ENCODE results near the gene GSE1.

DNA sequence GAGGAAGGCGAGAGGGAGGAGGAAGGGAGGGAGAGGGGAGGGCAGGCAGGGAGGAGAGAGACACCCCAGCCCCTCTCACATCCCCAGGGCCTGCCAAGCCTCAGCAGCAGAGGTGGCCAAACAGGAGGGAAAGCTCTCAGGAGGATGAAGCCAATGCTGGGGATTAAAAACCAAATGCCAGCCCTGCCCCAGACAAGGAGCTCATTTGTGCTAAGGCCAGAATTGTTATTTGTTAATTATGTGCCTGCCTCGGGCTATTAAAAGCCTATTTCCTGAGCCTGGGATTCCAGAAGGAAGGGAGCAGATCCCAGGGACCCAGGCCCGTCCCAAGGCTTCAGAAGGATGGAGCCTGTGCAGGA lies 103.5 kb downstream of the GSE1 start:
- TF ChIP-seq REST (IDR thresholded peaks at IDR 0.05; ENCODE audit: insufficient read depth in 1 of 2, low read depth in 2 of 2, low read length in 1 of 2) (no peak), CTCF (IDR thresholded peaks at IDR 0.05) (no peak), POLR2AphosphoS5 (IDR thresholded peaks at IDR 0.05; ENCODE audit: low read depth, low read length) (no peak)
